GM12873 (cell line): ENCODE measurements around the gene ASAP2.

ENCODE experiments used
- CTCF ChIP-seq: IDR thresholded peaks from 2 replicates; pipeline ENCODE4 v1.5.1; 2012; ENCODE audit warnings: low read depth, mild to moderate bottlenecking, moderate library complexity, low read length, control low read depth; ENCODE audit not compliant: insufficient read depth; ENCODE audit errors: missing control alignments

The ASAP2 gene

DNA sequence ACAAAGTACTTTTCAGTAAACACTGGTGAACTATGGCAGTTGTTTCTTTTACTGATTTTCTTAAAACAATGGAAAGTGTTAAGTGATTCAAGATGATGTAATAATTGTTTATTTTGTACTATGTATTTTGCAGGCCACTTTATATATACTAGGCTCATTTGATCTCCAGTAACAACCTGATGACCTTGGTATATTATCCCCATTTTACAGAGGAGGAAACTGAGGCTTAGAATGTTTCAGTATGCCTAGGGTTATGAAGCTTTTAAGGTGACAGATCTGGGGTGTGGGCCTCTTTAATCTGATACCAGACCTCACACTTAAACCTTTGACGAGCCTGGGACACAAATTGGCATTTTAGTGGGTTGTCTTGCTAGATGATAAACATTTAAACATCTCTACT is 153.5 kb downstream of the ASAP2 start:
- TF ChIP-seq CTCF: no peak

- TF ChIP-seq CTCF: no peak
These were observed 154.1 kb downstream of the ASAP2 start for GRCh38 chr2:9360701-9361100.

GRCh38 chr2:9364373-9364772 is 157.8 kb downstream of the ASAP2 start:
- no peak for TF ChIP-seq CTCF

DNA sequence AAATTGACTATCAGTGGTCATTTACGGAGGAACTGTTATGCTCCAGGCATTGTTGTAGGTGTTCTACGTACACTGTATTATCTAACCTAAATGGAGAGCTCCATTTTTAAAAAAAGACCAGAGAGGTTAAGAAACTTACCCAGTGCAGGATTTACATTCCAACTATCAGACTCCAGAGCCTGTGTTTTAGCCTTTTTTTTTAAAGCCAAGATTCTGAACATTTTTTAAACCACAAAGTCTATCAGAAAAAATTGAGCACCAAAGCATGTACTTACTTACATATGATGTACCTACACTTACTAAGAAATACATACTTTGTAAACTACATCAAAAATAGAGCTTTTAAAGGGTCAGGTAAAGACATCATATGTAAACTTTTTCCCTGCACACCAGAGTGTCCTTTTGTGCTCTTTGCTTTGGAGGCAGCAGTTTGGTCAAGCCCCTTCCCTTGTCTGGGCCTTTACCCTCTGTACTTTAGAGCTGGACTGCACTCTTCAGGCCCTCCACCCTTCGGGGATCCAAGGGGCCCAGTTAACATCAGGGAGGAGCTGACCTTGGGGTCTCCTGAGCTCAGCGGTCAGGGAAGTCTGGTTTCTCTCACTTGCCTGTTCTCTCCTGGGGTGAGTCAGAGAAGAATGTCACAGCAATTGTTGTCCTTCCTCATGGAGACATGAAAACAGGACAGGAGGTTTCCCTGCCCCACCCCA is 158.3 kb downstream of the ASAP2 start:
- no peak for TF ChIP-seq CTCF

- TF ChIP-seq CTCF: no peak
These were observed 158.9 kb downstream of the ASAP2 start for GRCh38 chr2:9365498-9366019.

- no peak for TF ChIP-seq CTCF
These were observed 159.4 kb downstream of the ASAP2 start for GRCh38 chr2:9366026-9366425.

DNA sequence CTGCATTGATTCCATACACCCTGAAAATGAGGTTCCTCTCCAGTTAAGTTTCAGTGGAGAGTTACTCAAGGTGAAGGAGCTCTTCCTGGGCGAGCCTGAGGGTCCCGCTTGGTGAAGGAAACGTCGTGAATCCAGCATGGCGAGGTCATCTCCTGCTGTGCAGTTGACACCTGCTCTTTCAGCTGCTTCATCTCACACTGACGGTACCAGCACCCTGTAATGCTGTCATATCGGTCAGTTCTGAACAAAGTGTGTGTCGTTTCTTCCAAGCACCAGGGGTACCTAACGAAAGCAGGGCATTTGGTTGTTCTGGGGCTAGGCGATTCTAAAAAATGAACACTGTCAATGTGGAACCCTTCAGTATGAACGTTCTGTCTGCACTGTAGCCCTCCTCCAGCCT is 164.1 kb downstream of the ASAP2 start:
- no peak for TF ChIP-seq CTCF
